Right lobe of liver (tissue), 6 donors: ENCODE data around the gene EXOC3L1. TPM values are rescaled to one million over a fixed set of nuclear protein-coding genes. Genes with fewer than 3 reads are reported as not detected.

ENCODE experiments used
- ATAC-seq, 4 donors: fragments of 200-7000 bp; cut with Tn5 transposase; one replicate each; pipeline ENCODE4 v1.9.1; 2020; ENCODE audit warnings: mild to moderate bottlenecking in 4 of 4, moderate library complexity in 4 of 4
- DNase-seq, 3 donors: peaks; one replicate each; pipeline ENCODE4 v3.0.0-alpha.2; 2020
- H3K27ac ChIP-seq, 3 donors: fragments of 200-600 bp; one replicate each; pipeline ENCODE4 v1.8.0; 2022
- H3K27me3 ChIP-seq, 2 donors: fragments of 200-600 bp; one replicate each; pipeline ENCODE4 v1.8.0; 2022
- H3K36me3 ChIP-seq, 4 donors: fragments of 200-600 bp; sonication (generic) in 1 of 4; one replicate each; pipeline versions ENCODE4 v1.5.1 to v1.8.0; 2017 to 2022; ENCODE audit warnings: control low read depth in 1 of 4
- H3K4me1 ChIP-seq, 4 donors: fragments of 200-600 bp; sonication (generic) in 1 of 4; one replicate each; pipeline versions ENCODE4 v1.5.1 to v1.8.0; 2017 to 2022; ENCODE audit warnings: control low read depth in 1 of 4
- H3K4me3 ChIP-seq, 3 donors: fragments of 200-600 bp; one replicate each; pipeline ENCODE4 v1.8.0; 2022
- H3K9me3 ChIP-seq, 4 donors: fragments of 200-600 bp; sonication (generic) in 1 of 4; one replicate each; pipeline versions ENCODE4 v1.5.1 to v1.8.0; 2017 to 2022; ENCODE audit warnings: control low read depth in 1 of 4
- CTCF ChIP-seq, 4 donors: fragments of 200-600 bp in 3 of 4; fragments of 450-650 bp in 1 of 4; IDR thresholded peaks; one replicate each; pipeline versions ENCODE4 v1.5.1 to v1.8.0; 2016 to 2022; ENCODE audit warnings: antibody characterized with exemption in 4 of 4, mild to moderate bottlenecking in 2 of 4
- POLR2A ChIP-seq: fragments of 450-650 bp; IDR thresholded peaks from one replicate; pipeline ENCODE4 v1.6.1; 2017; ENCODE audit warnings: antibody characterized with exemption, mild to moderate bottlenecking
- WGBS: methylation state at CpG from one replicate; pipeline ENCODE4 v1.1.6; 2018; ENCODE audit warnings: low coverage, low lambda C conversion rate; ENCODE audit not compliant: insufficient coverage; ENCODE audit errors: missing lambda C conversion rate; 5-methylcytosine and 5-hydroxymethylcytosine counted together
- intact Hi-C, 2 donors: fragments of 100-400 bp; cut with DNase I; formaldehyde crosslinking; loops; one replicate each; pipeline versions ENCODE4 v1.11.2 to v1.14.1; 2022
- total RNA-seq, 6 experiments: library from RNA; depleted of rRNA in 2 of 6; stranded (reverse); fragments of >200 nt in 2 of 6; fragmentation: NEBNext Ultra II Directional in 3 of 6; extraction: Animal tissue kit (Norgen Biotek cat#: 25700) in 3 of 6; gene quantifications; one replicate each; pipeline versions ENCODE4 v1.1.0 to v1.2.4, GENCODE V29; 2016 to 2023
- donor health status: DM: no; HTN: yes; CAD: no.
- donor health status: DM: no; HTN: no; CAD: no.
- donor health status: DM: no; HTN: no; CAD: no.
- donor health status: DM: no; HTN: yes; CAD: no.
- donor health status: DM: no; HTN: yes; CAD: no.

The EXOC3L1 gene
- total RNA-seq, 6 experiments from 2014 or later = 1.8 to 4.3 (median 2.5) TPM

- no peak for DNase-seq
- no peak overlapping the region for H3K27ac ChIP-seq
- no peak for ATAC-seq
- no CpG with 5 or more reads among the region's 1 CpG for WGBS
- no peaks in the 10 kb centered on the region for H3K9me3 ChIP-seq
- H3K36me3 ChIP-seq = peaks cover 0 to 41% (median 18%) of the 10 kb centered on the region in 4 donors
- H3K4me1 ChIP-seq = peaks cover 0 to 24% (median 6%) of the 10 kb centered on the region in 4 donors
- intact Hi-C loops = loop anchor here in 1 of 2 donors (5.0 kb wide), 1 partner anchor 35 kb away; no protein-coding TSS in a partner anchor
- TF ChIP-seq CTCF (IDR thresholded peaks at IDR 0.05) (no peak), POLR2A (no peak)
- no peak overlapping the region for H3K4me3 ChIP-seq
- H3K27me3 ChIP-seq = no peaks in the 10 kb centered on the region
These were observed 6.9 kb upstream of the EXOC3L1 start for GRCh38 chr16:67196881-67197280.

- peaks cover 0 to 41% (median 18%) of the 10 kb centered on the region in 4 donors for H3K36me3 ChIP-seq
- no peaks in the 10 kb centered on the region for H3K27me3 ChIP-seq
- intact Hi-C loops = loop anchor here in 1 of 2 donors (5.0 kb wide), 1 partner anchor 37 kb away; no protein-coding TSS in a partner anchor
- H3K27ac ChIP-seq = no peak overlapping the region
- TF ChIP-seq CTCF (IDR thresholded peaks at IDR 0.05) = no peak
- TF ChIP-seq POLR2A = no peak
- H3K4me1 ChIP-seq = peaks cover 0 to 31% (median 6%) of the 10 kb centered on the region in 4 donors
- 80% methylated on average over 1 of the region's 5 CpGs for WGBS
- DNase-seq = no peak
- no peak for ATAC-seq
- H3K9me3 ChIP-seq = no peaks in the 10 kb centered on the region
- no peak overlapping the region for H3K4me3 ChIP-seq
These were observed 5.7 kb upstream of the EXOC3L1 start for GRCh38 chr16:67195676-67196075.

GRCh38 chr16:67194260-67194659 is 4.3 kb upstream of the EXOC3L1 start:
- TF ChIP-seq CTCF (IDR thresholded peaks at IDR 0.05) (no peak), POLR2A (no peak)
- no peaks in the 10 kb centered on the region for H3K9me3 ChIP-seq
- H3K4me1 ChIP-seq = peaks cover 0 to 30% (median 6%) of the 10 kb centered on the region in 4 donors
- no peaks in the 10 kb centered on the region for H3K27me3 ChIP-seq
- no peak overlapping the region for H3K4me3 ChIP-seq
- DNase-seq = no peak
- ATAC-seq = no peak
- peaks cover 0 to 41% (median 18%) of the 10 kb centered on the region in 4 donors for H3K36me3 ChIP-seq
- 93% methylated on average over 2 of the region's 6 CpGs for WGBS
- H3K27ac ChIP-seq = no peak overlapping the region
- intact Hi-C loops = no loop called here

- H3K4me3 ChIP-seq = no peak overlapping the region
- peaks cover 0 to 24% (median 6%) of the 10 kb centered on the region in 4 donors for H3K4me1 ChIP-seq
- intact Hi-C loops = no loop called here
- ATAC-seq (no peak), DNase-seq (no peak)
- peaks cover 0 to 41% (median 18%) of the 10 kb centered on the region in 4 donors for H3K36me3 ChIP-seq
- H3K27ac ChIP-seq = no peak overlapping the region
- H3K27me3 ChIP-seq = no peaks in the 10 kb centered on the region
- TF ChIP-seq POLR2A (no peak), CTCF (IDR thresholded peaks at IDR 0.05) (no peak)
- no peaks in the 10 kb centered on the region for H3K9me3 ChIP-seq
These were observed 3.6 kb upstream of the EXOC3L1 start for GRCh38 chr16:67193536-67193935.
